CD14-positive monocyte (primary cell): ENCODE results near the gene SPSB2. TPM values are rescaled to one million over a fixed set of nuclear protein-coding genes. Genes with fewer than 3 reads are reported as not detected.

Experiments used
- DNase-seq, 3 donors: peaks; one replicate each; pipeline ENCODE4 v3.0.0-alpha.2; 2011 to 2022
- H2AFZ ChIP-seq: 2 replicates; pipeline ENCODE4 v1.6.0; 2012; ENCODE audit warnings: mild to moderate bottlenecking, low read depth, low read length, inconsistent platforms; ENCODE audit not compliant: insufficient read depth, poor library complexity, severe bottlenecking
- H3K27ac ChIP-seq, 2 donors: 1 replicate in 1 of 2; 2 replicates in 1 of 2; pipeline ENCODE4 v1.5.1; 2012 to 2013; ENCODE audit warnings: low read length in 2 of 2, control low read depth in 1 of 2, inconsistent platforms in 1 of 2, low read depth in 1 of 2, mild to moderate bottlenecking in 1 of 2
- H3K27me3 ChIP-seq, 2 donors: one replicate each; pipeline versions ENCODE4 v1.6.0 to v1.6.1; 2011 to 2013; ENCODE audit warnings: low read length in 2 of 2; ENCODE audit not compliant: control insufficient read depth in 2 of 2, insufficient read depth in 2 of 2
- H3K36me3 ChIP-seq, 2 donors: replicated peaks in 1 of 2; 1 replicate in 1 of 2; 2 replicates in 1 of 2; pipeline versions ENCODE4 v1.5.1 to v1.6.1; 2012 to 2013; ENCODE audit warnings: low read length in 2 of 2, control low read depth in 1 of 2, inconsistent platforms in 1 of 2, mild to moderate bottlenecking in 1 of 2; ENCODE audit not compliant: insufficient read depth in 2 of 2, control insufficient read depth in 1 of 2
- H3K4me1 ChIP-seq, 2 donors: 1 replicate in 1 of 2; 2 replicates in 1 of 2; pipeline versions ENCODE4 v1.5.1 to v1.6.1; 2012 to 2013; ENCODE audit warnings: low read length in 2 of 2, control low read depth in 1 of 2, inconsistent platforms in 1 of 2, mild to moderate bottlenecking in 1 of 2, moderate library complexity in 1 of 2; ENCODE audit not compliant: insufficient read depth in 2 of 2, control insufficient read depth in 1 of 2
- H3K4me2 ChIP-seq: replicated peaks from 2 replicates; pipeline ENCODE3; 2012; ENCODE audit warnings: low read length, moderate library complexity, mild to moderate bottlenecking; ENCODE audit not compliant: poor library complexity, severe bottlenecking; ENCODE audit errors: extremely low read depth
- H3K4me3 ChIP-seq, 3 experiments: fragments of 200-600 bp in 1 of 3; sonication (generic) in 1 of 3; replicated peaks in 1 of 3; 1 replicate in 2 of 3; 2 replicates in 1 of 3; pipeline ENCODE4 v1.5.1; 2011 to 2013; ENCODE audit warnings: low read length in 3 of 3, mild to moderate bottlenecking in 3 of 3, control low read depth in 2 of 3, low read depth in 2 of 3, inconsistent platforms in 1 of 3, moderate library complexity in 1 of 3
- H3K79me2 ChIP-seq: 2 replicates; pipeline ENCODE4 v1.6.0; 2012; ENCODE audit warnings: mild to moderate bottlenecking, control low read depth, inconsistent platforms, low read length, moderate library complexity; ENCODE audit not compliant: insufficient read depth
- H3K9ac ChIP-seq: 2 replicates; pipeline ENCODE4 v1.6.0; 2017; ENCODE audit warnings: low read length, mild to moderate bottlenecking; ENCODE audit not compliant: insufficient read depth, poor library complexity, severe bottlenecking
- H3K9me3 ChIP-seq, 2 donors: replicated peaks in 1 of 2; 1 replicate in 1 of 2; 2 replicates in 1 of 2; pipeline versions ENCODE4 v1.5.1 to v1.6.1; 2012 to 2013; ENCODE audit warnings: low read length in 2 of 2, control low read depth in 1 of 2; ENCODE audit not compliant: control insufficient read depth in 1 of 2, insufficient read depth in 1 of 2
- H4K20me1 ChIP-seq: 2 replicates; pipeline ENCODE4 v1.6.0; 2012; ENCODE audit warnings: mild to moderate bottlenecking, low read length, control low read depth, moderate library complexity; ENCODE audit not compliant: insufficient read depth
- H3K27ac Mint-ChIP-seq, 7 donors: one replicate each; pipeline ENCODE4 v1.8.0; 2020; ENCODE audit warnings: mild to moderate bottlenecking in 7 of 7, mixed read lengths in 7 of 7, moderate library complexity in 6 of 7, inconsistent platforms in 2 of 7
- H3K27me3 Mint-ChIP-seq, 3 donors: one replicate each; pipeline ENCODE4 v1.8.0; 2021 to 2022; ENCODE audit warnings: low read depth in 3 of 3, mild to moderate bottlenecking in 3 of 3, mixed read lengths in 3 of 3, moderate library complexity in 3 of 3, inconsistent platforms in 1 of 3
- H3K36me3 Mint-ChIP-seq, 2 donors: one replicate each; pipeline ENCODE4 v1.8.0; 2020; ENCODE audit warnings: mixed read lengths in 2 of 2, inconsistent platforms in 1 of 2, mild to moderate bottlenecking in 1 of 2
- H3K4me1 Mint-ChIP-seq: one replicate; pipeline ENCODE4 v1.8.0; 2020; ENCODE audit warnings: mild to moderate bottlenecking, mixed read lengths
- H3K4me3 Mint-ChIP-seq, 2 donors: one replicate each; pipeline ENCODE4 v1.8.0; 2020; ENCODE audit warnings: mild to moderate bottlenecking in 2 of 2, mixed read lengths in 2 of 2, moderate library complexity in 1 of 2
- H3K9me3 Mint-ChIP-seq, 7 donors: one replicate each; pipeline ENCODE4 v1.8.0; 2020 to 2022; ENCODE audit warnings: mixed read lengths in 7 of 7, mild to moderate bottlenecking in 6 of 7, moderate library complexity in 6 of 7, inconsistent platforms in 2 of 7
- WGBS: methylation state at CpG from one replicate; pipeline ENCODE4 v1.1.5; 2013; ENCODE audit warnings: missing lambda C conversion rate; ENCODE audit not compliant: insufficient coverage; 5-methylcytosine and 5-hydroxymethylcytosine counted together
- intact Hi-C, 2 donors: fragments of 100-400 bp; cut with micrococcal nuclease; formaldehyde crosslinking; loops; one replicate each; pipeline versions ENCODE4 v1.15.0 to v1.15.1; 2023
- polyA plus RNA-seq, 3 donors: library from polyadenylated mRNA; depleted of rRNA in 1 of 3; unstranded in 2 of 3; stranded (reverse) in 1 of 3; fragments of 300-500 nt in 2 of 3; fragments of >200 nt in 1 of 3; fragmentation: Illumina TruSeq in 2 of 3; gene quantifications; 1 replicate in 2 of 3; 2 replicates in 1 of 3; pipeline ENCODE4 v1.2.3, GENCODE V29; 2012 to 2021
- TF ChIP-seq, protein P1 (sequence below): fragments of 200-600 bp; IDR thresholded peaks from one replicate; pipeline ENCODE4 v1.8.0; 2022; ENCODE audit warnings: antibody characterized with exemption, mild to moderate bottlenecking

Gene SPSB2
- polyA plus RNA-seq, 3 donors: 4.7 to 6.9 (median 6.6) TPM

DNA sequence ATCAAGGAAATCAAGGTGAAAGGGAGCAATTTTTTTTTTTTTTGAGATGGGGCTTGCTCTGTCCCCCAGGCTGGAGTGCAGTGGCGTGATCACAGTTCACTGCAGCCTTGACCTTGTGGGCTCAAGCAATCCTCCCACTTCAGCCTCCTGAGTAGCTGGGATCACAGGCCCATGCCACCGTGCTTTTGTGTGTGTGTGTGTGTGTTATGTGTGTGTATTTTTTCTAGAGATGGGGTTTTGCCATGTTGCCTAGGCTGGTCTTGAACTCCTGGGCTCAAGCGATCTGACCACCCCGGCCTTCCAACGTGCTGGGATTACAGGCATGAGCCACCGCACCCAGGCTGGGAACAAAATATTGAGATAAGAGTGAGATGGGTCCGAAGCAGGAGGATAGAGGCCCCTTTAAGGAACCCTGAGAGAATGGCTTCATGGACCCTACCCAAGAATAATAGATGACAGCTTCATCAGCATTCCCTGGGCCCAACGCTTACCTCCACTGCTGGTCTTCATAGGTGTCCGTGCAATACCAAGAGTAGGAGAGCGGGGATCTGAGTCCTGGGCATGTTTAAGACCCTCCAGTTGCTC, 23.0 kb downstream of the SPSB2 start:
- H3K36me3 Mint-ChIP-seq: peaks cover 19 to 37% of the 10 kb centered on the region in 2 donors
- peaks cover 29 to 35% of the 10 kb centered on the region in 2 donors for H3K4me1 ChIP-seq
- peaks cover 39% of the 10 kb centered on the region for H3K4me1 Mint-ChIP-seq
- H4K20me1 ChIP-seq: peaks cover 9% of the 10 kb centered on the region
- no peaks in the 10 kb centered on the region for H3K9me3 Mint-ChIP-seq
- H3K27ac Mint-ChIP-seq: peak overlapping the region in 4 of 7 donors; percentile 33 to 68 (median 50)
- TF ChIP-seq, protein P1, sequence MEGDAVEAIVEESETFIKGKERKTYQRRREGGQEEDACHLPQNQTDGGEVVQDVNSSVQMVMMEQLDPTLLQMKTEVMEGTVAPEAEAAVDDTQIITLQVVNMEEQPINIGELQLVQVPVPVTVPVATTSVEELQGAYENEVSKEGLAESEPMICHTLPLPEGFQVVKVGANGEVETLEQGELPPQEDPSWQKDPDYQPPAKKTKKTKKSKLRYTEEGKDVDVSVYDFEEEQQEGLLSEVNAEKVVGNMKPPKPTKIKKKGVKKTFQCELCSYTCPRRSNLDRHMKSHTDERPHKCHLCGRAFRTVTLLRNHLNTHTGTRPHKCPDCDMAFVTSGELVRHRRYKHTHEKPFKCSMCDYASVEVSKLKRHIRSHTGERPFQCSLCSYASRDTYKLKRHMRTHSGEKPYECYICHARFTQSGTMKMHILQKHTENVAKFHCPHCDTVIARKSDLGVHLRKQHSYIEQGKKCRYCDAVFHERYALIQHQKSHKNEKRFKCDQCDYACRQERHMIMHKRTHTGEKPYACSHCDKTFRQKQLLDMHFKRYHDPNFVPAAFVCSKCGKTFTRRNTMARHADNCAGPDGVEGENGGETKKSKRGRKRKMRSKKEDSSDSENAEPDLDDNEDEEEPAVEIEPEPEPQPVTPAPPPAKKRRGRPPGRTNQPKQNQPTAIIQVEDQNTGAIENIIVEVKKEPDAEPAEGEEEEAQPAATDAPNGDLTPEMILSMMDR: no peak
- peaks cover 0 to 1% (median 0%) of the 10 kb centered on the region in 3 donors for H3K27me3 Mint-ChIP-seq
- no peak overlapping the region for H3K4me3 Mint-ChIP-seq
- H3K79me2 ChIP-seq: peaks cover 46% of the 10 kb centered on the region
- no peaks in the 10 kb centered on the region for H3K9me3 ChIP-seq
- WGBS: 98% methylated on average over 8 of the region's 10 CpGs
- H3K4me2 ChIP-seq: peak overlapping the region; percentile 89
- intact Hi-C loops: loop anchor here in 1 of 2 donors (2.0 to 10.0 kb wide), 2 partner anchors 55 to 187 kb away; partner anchors contain the start of genes ING4 and LRRC23
- H2AFZ ChIP-seq: no peak overlapping the region
- peaks cover 6 to 34% of the 10 kb centered on the region in 2 donors for H3K36me3 ChIP-seq
- H3K27me3 ChIP-seq: no peaks in the 10 kb centered on the region
- no peak for DNase-seq
- peak overlapping the region in 1 of 3 experiments; percentile 93 for H3K4me3 ChIP-seq
- no peak overlapping the region for H3K9ac ChIP-seq
- peak overlapping the region in 1 of 2 donors; percentile 85 for H3K27ac ChIP-seq

DNA sequence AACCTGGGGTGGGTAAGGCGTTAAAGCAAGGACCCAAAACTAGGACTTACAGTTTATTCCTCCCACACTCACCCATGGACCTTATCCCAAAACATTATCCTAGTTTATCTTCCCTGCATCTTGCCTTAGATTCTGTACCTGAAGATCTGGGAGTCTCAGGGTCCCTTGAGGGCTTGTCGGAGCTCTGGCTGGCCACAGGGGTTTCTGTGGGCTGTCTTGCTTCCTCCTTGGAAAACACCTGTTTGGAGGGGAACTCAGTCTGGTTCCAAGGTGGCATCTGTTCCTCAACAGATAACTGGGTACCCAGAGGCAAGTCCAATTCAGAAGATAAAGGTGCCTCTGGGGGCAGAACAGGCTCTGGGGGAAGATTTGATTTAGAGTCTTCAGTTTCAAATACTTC, 23.7 kb downstream of the SPSB2 start:
- WGBS: 13% methylated on average over 1 of the region's 2 CpGs
- Histone ChIP-seq H3K27me3 (no peaks in the 10 kb centered on the region), H2AFZ (no peak overlapping the region), H3K36me3 (peaks cover 3 to 30% of the 10 kb centered on the region in 2 donors), H3K79me2 (peaks cover 42% of the 10 kb centered on the region), H4K20me1 (peaks cover 5% of the 10 kb centered on the region), H3K4me1 (peaks cover 29 to 35% of the 10 kb centered on the region in 2 donors), H3K4me2 (no peak overlapping the region), H3K9me3 (no peaks in the 10 kb centered on the region), H3K27ac (no peak overlapping the region), H3K4me3 (no peak overlapping the region), H3K9ac (no peak overlapping the region)
- Mint-ChIP-seq H3K27me3 (peaks cover 0 to 1% (median 0%) of the 10 kb centered on the region in 3 donors), H3K27ac (peak overlapping the region in 2 of 7 donors; percentile 31 to 52), H3K9me3 (no peaks in the 10 kb centered on the region), H3K36me3 (peaks cover 18 to 41% of the 10 kb centered on the region in 2 donors), H3K4me1 (peaks cover 39% of the 10 kb centered on the region), H3K4me3 (no peak overlapping the region)
- DNase-seq: no peak
- intact Hi-C loops: no loop called here
- TF ChIP-seq, protein P1: no peak
